OCI-LY3 (cell line): ENCODE results near the gene GPD2.
"Not testable (repeated sequence)": the region's sequence is repeated elsewhere in the genome, so short reads cannot be mapped to it uniquely, and the experiment has no call there.

Experiments
- H2AFZ ChIP-seq: fragments of 200-600, 300-600 bp; shearing (Covaris generic); 2 replicates; pipeline ENCODE4 v1.6.0; 2014; ENCODE audit warnings: antibody characterized with exemption, low read depth, low read length
- H3K27ac ChIP-seq: fragments of 200-600, 300-600 bp; sonication (generic); 2 replicates; pipeline ENCODE4 v1.5.1; 2014; ENCODE audit warnings: mild to moderate bottlenecking, low read length, moderate library complexity, mixed read lengths
- H3K27me3 ChIP-seq: fragments of 200-600, 300-600 bp; sonication (generic); 2 replicates; pipeline ENCODE4 v1.6.1; 2014; ENCODE audit warnings: low read depth, low read length, mixed read lengths
- H3K36me3 ChIP-seq: fragments of 200-600, 300-600 bp; sonication (generic); replicated peaks from 2 replicates; pipeline ENCODE3; 2014; ENCODE audit warnings: low read depth, low read length, mixed read lengths
- H3K4me1 ChIP-seq: fragments of 300-600, 200-600 bp; sonication (generic); 2 replicates; pipeline ENCODE4 v1.6.1; 2014; ENCODE audit warnings: low read length, mixed read lengths
- H3K4me2 ChIP-seq: fragments of 200-600, 300-600 bp; sonication (generic); 2 replicates; pipeline ENCODE4 v1.6.1; 2014; ENCODE audit warnings: low read length, mixed read lengths
- H3K4me3 ChIP-seq: fragments of 300-600, 200-600 bp; sonication (generic); 2 replicates; pipeline ENCODE4 v1.5.1; 2014; ENCODE audit warnings: antibody characterized with exemption, mild to moderate bottlenecking, low read length, moderate library complexity
- H3K79me2 ChIP-seq: fragments of 300-600, 200-600 bp; shearing (Covaris generic); 2 replicates; pipeline ENCODE4 v1.6.1; 2014; ENCODE audit warnings: mild to moderate bottlenecking, low read length, mixed read lengths
- H3K9ac ChIP-seq: fragments of 300-600, 200-600 bp; shearing (Covaris generic); 2 replicates; pipeline ENCODE4 v1.6.0; 2014; ENCODE audit warnings: mild to moderate bottlenecking, low read length, moderate library complexity
- H3K9me3 ChIP-seq: fragments of 200-600, 300-600 bp; shearing (Covaris generic); 2 replicates; pipeline ENCODE4 v1.6.1; 2014; ENCODE audit warnings: low read length, mixed read lengths; ENCODE audit not compliant: insufficient read depth
- H4K20me1 ChIP-seq: fragments of 200-600, 300-600 bp; sonication (generic); 2 replicates; pipeline ENCODE4 v1.6.1; 2016; ENCODE audit warnings: low read length, mixed read lengths; ENCODE audit not compliant: insufficient read depth
- EZH2phosphoT487 ChIP-seq: fragments of 200-600 bp; shearing (Covaris generic); IDR thresholded peaks from 2 replicates; pipeline ENCODE4 v1.6.1; 2018; ENCODE audit warnings: antibody characterized with exemption, mixed run types, low read depth
- TF ChIP-seq, protein P1 (sequence below): fragments of 200-600, 300-600 bp; sonication (generic); IDR thresholded peaks from 2 replicates; pipeline ENCODE4 v1.5.1; 2014; ENCODE audit warnings: antibody characterized with exemption, low read length, low read depth

GPD2 gene

DNA sequence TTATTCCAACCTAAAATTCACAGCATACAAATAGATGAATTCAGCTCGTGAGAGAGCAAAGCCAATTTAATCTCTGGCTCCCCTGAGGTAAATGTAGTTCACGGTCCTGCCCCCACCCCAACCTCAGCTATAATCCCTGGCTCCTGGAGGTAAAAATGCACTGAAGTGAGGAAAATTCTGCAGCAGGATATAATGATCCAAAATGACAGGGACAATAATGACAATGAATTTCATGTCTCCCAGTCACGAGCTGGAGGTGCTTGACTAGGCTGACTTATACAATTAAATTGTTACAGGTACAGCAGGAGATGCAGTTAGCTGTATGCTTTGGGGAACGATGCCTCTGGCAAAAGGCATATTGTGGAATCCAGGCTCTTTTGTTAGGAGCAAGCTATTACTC lies 82.0 kb downstream of the GPD2 start:
- H3K4me2 ChIP-seq = no peak overlapping the region
- H2AFZ ChIP-seq = no peak overlapping the region
- no peak overlapping the region for H3K27ac ChIP-seq
- TF ChIP-seq EZH2phosphoT487 = no peak
- TF ChIP-seq, protein P1, sequence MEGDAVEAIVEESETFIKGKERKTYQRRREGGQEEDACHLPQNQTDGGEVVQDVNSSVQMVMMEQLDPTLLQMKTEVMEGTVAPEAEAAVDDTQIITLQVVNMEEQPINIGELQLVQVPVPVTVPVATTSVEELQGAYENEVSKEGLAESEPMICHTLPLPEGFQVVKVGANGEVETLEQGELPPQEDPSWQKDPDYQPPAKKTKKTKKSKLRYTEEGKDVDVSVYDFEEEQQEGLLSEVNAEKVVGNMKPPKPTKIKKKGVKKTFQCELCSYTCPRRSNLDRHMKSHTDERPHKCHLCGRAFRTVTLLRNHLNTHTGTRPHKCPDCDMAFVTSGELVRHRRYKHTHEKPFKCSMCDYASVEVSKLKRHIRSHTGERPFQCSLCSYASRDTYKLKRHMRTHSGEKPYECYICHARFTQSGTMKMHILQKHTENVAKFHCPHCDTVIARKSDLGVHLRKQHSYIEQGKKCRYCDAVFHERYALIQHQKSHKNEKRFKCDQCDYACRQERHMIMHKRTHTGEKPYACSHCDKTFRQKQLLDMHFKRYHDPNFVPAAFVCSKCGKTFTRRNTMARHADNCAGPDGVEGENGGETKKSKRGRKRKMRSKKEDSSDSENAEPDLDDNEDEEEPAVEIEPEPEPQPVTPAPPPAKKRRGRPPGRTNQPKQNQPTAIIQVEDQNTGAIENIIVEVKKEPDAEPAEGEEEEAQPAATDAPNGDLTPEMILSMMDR = no peak
- peaks cover 6% of the 10 kb centered on the region for H3K4me1 ChIP-seq
- no peak overlapping the region for H3K9ac ChIP-seq
- no peaks in the 10 kb centered on the region for H3K27me3 ChIP-seq
- H3K36me3 ChIP-seq = peaks cover 2% of the 10 kb centered on the region
- H3K4me3 ChIP-seq = no peak overlapping the region
- no peaks in the 10 kb centered on the region for H3K9me3 ChIP-seq
- no peaks in the 10 kb centered on the region for H3K79me2 ChIP-seq
- H4K20me1 ChIP-seq = 0 out of 2 replicates have a peak, but pooled peaks cover 3% of the 10 kb centered on the region

DNA sequence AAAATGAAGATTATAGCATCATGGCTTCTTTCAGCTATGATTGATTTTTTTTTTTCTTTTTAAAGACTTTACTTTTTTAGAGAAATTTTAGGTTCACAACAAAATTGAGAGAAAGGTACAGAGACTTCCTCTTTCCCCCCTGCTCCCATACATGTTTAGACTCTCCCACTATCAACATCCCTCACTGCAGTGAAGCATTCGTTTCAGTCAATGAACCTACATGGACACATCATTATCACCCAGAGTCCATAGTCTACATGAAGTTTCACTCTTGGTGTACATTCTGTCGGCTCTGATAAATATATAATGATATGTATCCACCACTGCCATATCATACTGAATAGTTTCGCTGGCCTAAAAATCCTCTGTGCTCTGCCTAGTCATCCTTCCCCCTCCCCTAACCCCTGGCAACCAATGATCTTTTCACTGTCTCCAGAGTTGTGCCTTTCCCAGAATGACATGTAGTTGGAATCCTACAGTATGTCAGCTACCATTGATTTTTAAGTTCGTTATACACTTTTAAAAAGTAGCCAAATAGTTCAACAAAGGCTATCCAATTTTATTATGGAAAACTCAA lies 86.8 kb downstream of the GPD2 start:
- no peak for TF ChIP-seq EZH2phosphoT487
- TF ChIP-seq, protein P1 = no peak
- Histone ChIP-seq H3K4me3 (no peak overlapping the region), H3K27me3 (no peaks in the 10 kb centered on the region), H3K36me3 (peaks cover 8% of the 10 kb centered on the region), H3K9me3 (no peaks in the 10 kb centered on the region), H3K79me2 (no peaks in the 10 kb centered on the region), H3K9ac (no peak overlapping the region), H2AFZ (no peak overlapping the region), H3K4me1 (peaks cover 21% of the 10 kb centered on the region), H3K27ac (no peak overlapping the region), H4K20me1 (0 out of 2 replicates have a peak, but pooled peaks cover 3% of the 10 kb centered on the region), H3K4me2 (no peak overlapping the region)

DNA sequence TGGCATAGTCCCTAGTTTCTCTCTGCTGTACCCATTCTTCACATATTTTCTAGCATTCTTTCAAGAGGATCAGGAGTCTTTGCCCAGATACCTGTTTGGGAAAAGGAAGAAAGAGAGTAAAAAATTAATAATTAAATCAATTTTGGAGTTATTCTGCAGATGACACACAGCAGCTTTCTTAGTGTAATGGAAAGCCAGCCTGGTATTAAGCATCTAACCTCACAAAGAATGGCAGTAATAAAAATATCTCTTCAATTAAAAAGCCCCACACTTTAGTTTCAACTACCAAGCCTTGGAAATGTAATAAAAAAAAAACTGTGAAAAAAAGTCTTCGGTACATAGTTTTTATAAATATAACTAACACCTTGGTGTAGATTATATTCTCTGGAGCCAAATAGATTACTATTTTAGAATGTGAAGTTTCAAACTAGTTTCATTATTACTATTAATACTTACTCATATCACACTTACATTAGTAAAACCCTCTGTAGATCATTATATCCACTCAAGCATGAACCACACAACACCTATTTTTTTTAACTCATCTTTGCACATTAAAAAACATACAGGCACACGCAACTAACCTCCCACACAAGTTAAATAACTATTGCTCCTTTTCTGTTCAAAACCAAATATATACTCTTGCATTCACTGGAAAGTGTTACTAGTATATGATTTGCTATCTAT lies 90.9 kb downstream of the GPD2 start:
- Histone ChIP-seq H3K9me3 (no peaks in the 10 kb centered on the region), H3K27ac (peak overlapping the region; percentile 18; the same call in 1 of the 2 replicates), H3K9ac (no peak overlapping the region), H3K36me3 (peaks cover 8% of the 10 kb centered on the region), H3K79me2 (no peaks in the 10 kb centered on the region), H3K4me2 (peak overlapping the region; percentile 65), H3K27me3 (no peaks in the 10 kb centered on the region), H3K4me1 (peaks cover 17% of the 10 kb centered on the region), H3K4me3 (peak overlapping the region; percentile 53), H4K20me1 (no peaks in the 10 kb centered on the region), H2AFZ (no peak overlapping the region)
- TF ChIP-seq EZH2phosphoT487 = 0 out of 2 replicates have a peak, but pooled peaks have one; percentile 24
- TF ChIP-seq, protein P1 = no peak

DNA sequence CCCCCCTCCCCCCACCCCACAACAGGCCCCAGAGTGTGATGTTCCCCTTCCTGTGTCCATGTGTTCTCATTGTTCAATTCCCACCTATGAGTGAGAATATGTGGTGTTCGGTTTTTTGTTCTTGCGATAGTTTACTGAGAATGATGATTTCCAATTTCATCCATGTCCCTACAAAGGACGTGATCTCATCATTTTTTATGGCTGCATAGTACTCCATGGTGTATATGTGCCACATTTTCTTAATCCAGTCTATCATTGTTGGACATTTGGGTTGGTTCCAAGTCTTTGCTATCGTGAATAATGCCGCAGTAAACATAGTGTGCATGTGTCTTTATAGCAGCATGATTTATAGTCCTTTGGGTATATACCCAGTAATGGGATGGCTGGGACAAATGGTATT lies 92.4 kb downstream of the GPD2 start:
- not testable (repeated sequence) for H3K4me3 ChIP-seq, H3K9ac ChIP-seq, H2AFZ ChIP-seq, H3K36me3 ChIP-seq, H3K79me2 ChIP-seq, H3K9me3 ChIP-seq, H3K27ac ChIP-seq, H3K27me3 ChIP-seq, H4K20me1 ChIP-seq, H3K4me2 ChIP-seq
- peaks cover 17% of the 10 kb centered on the region for H3K4me1 ChIP-seq
